HEK293 (cell line): ENCODE measurements around the gene FAM174B.

ENCODE experiments used
- BCL11A ChIP-seq: fragments of 450-650 bp; formaldehyde crosslinking; IDR thresholded peaks from 2 replicates; pipeline ENCODE4 v1.5.1; 2016; ENCODE audit warnings: low read depth, missing biosample characterization, missing genetic modification characterization
- OVOL3 ChIP-seq: fragments of 450-650 bp; formaldehyde crosslinking; IDR thresholded peaks from 2 replicates; pipeline ENCODE4 v1.5.1; 2016; ENCODE audit warnings: missing biosample characterization, missing genetic modification characterization
- TF ChIP-seq, protein P1 (sequence below): fragments of 450-650 bp; formaldehyde crosslinking; IDR thresholded peaks from 2 replicates; pipeline ENCODE4 v1.5.1; 2016; ENCODE audit warnings: missing biosample characterization, missing genetic modification characterization

DNA sequence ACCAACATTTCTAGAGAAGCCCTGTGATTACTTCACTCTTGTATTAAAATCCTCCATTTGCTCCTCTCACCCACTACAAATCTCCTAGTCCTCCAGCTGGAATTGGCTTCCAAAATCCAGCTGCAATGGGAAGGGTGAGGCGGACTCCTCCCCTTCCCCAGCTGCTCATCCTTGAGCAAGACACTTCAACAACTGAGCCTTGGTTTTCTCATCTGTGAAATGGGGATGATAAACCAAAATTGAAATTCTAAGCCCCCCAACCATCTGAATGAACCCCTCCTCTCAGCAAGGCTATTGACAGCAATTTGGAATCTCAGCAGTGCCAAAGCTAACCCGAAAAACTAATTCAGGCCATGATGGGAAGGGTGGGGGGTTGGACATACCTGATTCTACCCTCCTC is 9.4 kb downstream of the FAM174B start:
- TF ChIP-seq, protein P1, sequence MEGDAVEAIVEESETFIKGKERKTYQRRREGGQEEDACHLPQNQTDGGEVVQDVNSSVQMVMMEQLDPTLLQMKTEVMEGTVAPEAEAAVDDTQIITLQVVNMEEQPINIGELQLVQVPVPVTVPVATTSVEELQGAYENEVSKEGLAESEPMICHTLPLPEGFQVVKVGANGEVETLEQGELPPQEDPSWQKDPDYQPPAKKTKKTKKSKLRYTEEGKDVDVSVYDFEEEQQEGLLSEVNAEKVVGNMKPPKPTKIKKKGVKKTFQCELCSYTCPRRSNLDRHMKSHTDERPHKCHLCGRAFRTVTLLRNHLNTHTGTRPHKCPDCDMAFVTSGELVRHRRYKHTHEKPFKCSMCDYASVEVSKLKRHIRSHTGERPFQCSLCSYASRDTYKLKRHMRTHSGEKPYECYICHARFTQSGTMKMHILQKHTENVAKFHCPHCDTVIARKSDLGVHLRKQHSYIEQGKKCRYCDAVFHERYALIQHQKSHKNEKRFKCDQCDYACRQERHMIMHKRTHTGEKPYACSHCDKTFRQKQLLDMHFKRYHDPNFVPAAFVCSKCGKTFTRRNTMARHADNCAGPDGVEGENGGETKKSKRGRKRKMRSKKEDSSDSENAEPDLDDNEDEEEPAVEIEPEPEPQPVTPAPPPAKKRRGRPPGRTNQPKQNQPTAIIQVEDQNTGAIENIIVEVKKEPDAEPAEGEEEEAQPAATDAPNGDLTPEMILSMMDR, result no peak
- TF ChIP-seq BCL11A (tag by site-specific recombination) (no peak), OVOL3 (tag by site-specific recombination) (no peak)
